ENCODE data around the gene ARFGEF2. TPM values are rescaled to one million over a fixed set of nuclear protein-coding genes. Genes with fewer than 3 reads are reported as not detected.

ARFGEF2 gene
- total and polyA plus RNA-seq, 2 of the 4 experiments (the other 2 are of a cell fraction) = 10.3 to 39.1 TPM

GRCh38 chr20:48956052-48956451 is 34.5 kb downstream of the ARFGEF2 start:
- H3K4me2 ChIP-seq (ENCODE audit: low read depth, low read length) = no peak overlapping the region
- no peak overlapping the region for H4K91ac ChIP-seq (ENCODE audit: insufficient read depth, low read depth, low read length)
- no peak overlapping the region for H4K5ac ChIP-seq (ENCODE audit: low read depth, low read length)
- no TSS peak for BruUV-seq (replicated peaks)
- H3K56ac ChIP-seq (ENCODE audit: extremely low read depth, insufficient read depth, low read length) = no peak overlapping the region
- H2AK5ac ChIP-seq (ENCODE audit: low read depth, low read length) = no peak overlapping the region
- CTCF ChIA-PET = interaction anchor here (0.6 kb wide), 1 partner anchor 51 kb away, joined by 3 read pairs; no protein-coding TSS in a partner anchor
- H3K18ac ChIP-seq (ENCODE audit: low read depth, low read length) = no peak overlapping the region
- H4K8ac ChIP-seq (ENCODE audit: low read depth in 2 of 2, low read length in 2 of 2) = no peak overlapping the region
- no peak overlapping the region for H2AFZ ChIP-seq (replicated peaks; ENCODE audit: low read length, poor library complexity)
- no peak overlapping the region for H2BK120ac ChIP-seq (ENCODE audit: low read depth, low read length)
- TF ChIP-seq SMC3 (IDR thresholded peaks at IDR 0.05; ENCODE audit: low read depth, low read length) (no peak), MAFK (IDR thresholded peaks at IDR 0.05; ENCODE audit: low read depth, low read length) (peak; percentile 21)
- dilution Hi-C loops (cut with HindIII; ENCODE audit: low sequenced_read_pairs, unreplicated experiment) = no loop called here
- in situ Hi-C loops (cut with MboI; ENCODE audit: low sequenced_read_pairs) = no loop called here
- no peaks in the 10 kb centered on the region for H3K9me1 ChIP-seq (ENCODE audit: insufficient read depth, low read length)
- peaks cover 45% of the 10 kb centered on the region for H3K36me3 ChIP-seq (ENCODE audit: control insufficient read depth, insufficient read depth, low read length)
- no peak overlapping the region for H2BK20ac ChIP-seq (ENCODE audit: low read depth, low read length)
- intact Hi-C loops (cut with micrococcal nuclease) = no loop called here
- H4K20me1 ChIP-seq (ENCODE audit: insufficient read depth, low read length) = no peaks in the 10 kb centered on the region
- H2AK9ac ChIP-seq (replicated peaks; ENCODE audit: low read depth, low read length, poor library complexity) = no peak overlapping the region
- H3K79me1 ChIP-seq (ENCODE audit: low read depth in 1 of 2, low read length in 2 of 2) = peaks cover 15% of the 10 kb centered on the region in 2 experiments; a peak in 2 of 4 replicates
- H2BK15ac ChIP-seq (ENCODE audit: low read depth, low read length) = no peak overlapping the region
- H3K4ac ChIP-seq (ENCODE audit: low read depth, low read length) = no peak overlapping the region
- no peak overlapping the region for H3K23ac ChIP-seq (ENCODE audit: low read depth, low read length)
- H3K4me1 ChIP-seq (ENCODE audit: control insufficient read depth, insufficient read depth, low read length) = no peaks in the 10 kb centered on the region
- H3K27ac ChIP-seq (ENCODE audit: insufficient read depth, low read length) = no peak overlapping the region
- DNase-seq = no peak
- WGBS, 2 experiments (ENCODE audit: extremely low coverage in 2 of 2, insufficient read length in 1 of 2) = no CpG with 5 or more reads among the region's 4 CpGs
- no peaks in the 10 kb centered on the region for H3K27me3 ChIP-seq (ENCODE audit: control insufficient read depth, insufficient read depth, low read length)
- H2BK5ac ChIP-seq (ENCODE audit: low read depth, low read length, poor library complexity, severe bottlenecking) = no peak overlapping the region
- no peak for ATAC-seq (ENCODE audit: low read depth)
- POLR2A ChIA-PET (ENCODE audit: unreplicated experiment) = no interaction called here
- H3K9me3 ChIP-seq (ENCODE audit: control insufficient read depth, insufficient read depth, low read length) = no peaks in the 10 kb centered on the region
- H3K9ac ChIP-seq (ENCODE audit: low read depth, low read length) = no peak overlapping the region
- H3K14ac ChIP-seq (replicated peaks; ENCODE audit: low read depth, low read length) = no peak overlapping the region
- H3K4me3 ChIP-seq (ENCODE audit: insufficient read depth, low read depth, low read length) = no peak overlapping the region

Data from IMR-90 (cell line).